Measurements from ENCODE around the gene TM4SF4.

- no peak for TF ChIP-seq ZNF184 (tag by site-specific recombination; IDR thresholded peaks at IDR 0.05)
- no peak for TF ChIP-seq REPIN1 (tag by site-specific recombination; IDR thresholded peaks at IDR 0.05; ENCODE audit: low read depth)
- TF ChIP-seq CTCF (tag by site-specific recombination; IDR thresholded peaks at IDR 0.05): no peak
- TF ChIP-seq HOXA7 (CRISPR knock-in tag; IDR thresholded peaks at IDR 0.05; ENCODE audit: borderline replicate concordance): no peak
- no peak for TF ChIP-seq REST (tag by site-specific recombination; IDR thresholded peaks at IDR 0.05)
- TF ChIP-seq PRDM1 (tag by site-specific recombination; IDR thresholded peaks at IDR 0.05): no peak
- no peak for TF ChIP-seq ZBTB20 (tag by site-specific recombination; IDR thresholded peaks at IDR 0.05)
These were observed 9.1 kb upstream of the TM4SF4 start for GRCh38 chr3:149465351-149465883.
